Brain microvascular endothelial cell (primary cell): ENCODE data around the gene SPOPL.

Source experiments
- DNase-seq: peaks from one replicate; pipeline ENCODE4 v3.0.0-alpha.2; 2020
- H3K27ac ChIP-seq: fragments of 250-450 bp; sonication (Bioruptor Pico); 2 replicates; pipeline ENCODE4 v1.5.1; 2020; ENCODE audit warnings: mild to moderate bottlenecking, moderate library complexity
- H3K27me3 ChIP-seq: fragments of 250-450 bp; sonication (Bioruptor Pico); replicated peaks from 2 replicates; pipeline ENCODE4 v1.5.1; 2020; ENCODE audit warnings: mild to moderate bottlenecking
- H3K36me3 ChIP-seq: fragments of 250-450 bp; sonication (Bioruptor Pico); replicated peaks from 2 replicates; pipeline ENCODE4 v1.5.1; 2020; ENCODE audit warnings: mild to moderate bottlenecking
- H3K4me3 ChIP-seq: 2 replicates; pipeline ENCODE4 v1.5.1; 2011; ENCODE audit warnings: low read depth, mild to moderate bottlenecking, control low read depth, low read length, moderate library complexity
- CTCF ChIP-seq: IDR thresholded peaks from 2 replicates; pipeline ENCODE4 v1.5.1; 2011; ENCODE audit warnings: low read depth, mild to moderate bottlenecking, moderate library complexity, low read length, control low read depth, inconsistent platforms; ENCODE audit errors: missing control alignments
- in situ Hi-C: cut with HindIII; loops from 2 replicates; pipeline ENCODE4 v1.10.0; 2017; ENCODE audit warnings: low sequenced_read_pairs, low pct_ligation_motif_present

Gene SPOPL

GRCh38 chr2:138601458-138602165, 100.0 kb downstream of the SPOPL start:
- Histone ChIP-seq H3K27ac (no peak overlapping the region), H3K4me3 (no peak overlapping the region), H3K36me3 (no peaks in the 10 kb centered on the region), H3K27me3 (no peaks in the 10 kb centered on the region)
- DNase-seq = no peak
- in situ Hi-C loops = no loop called here
- TF ChIP-seq CTCF = no peak

- Histone ChIP-seq H3K36me3 (no peaks in the 10 kb centered on the region), H3K4me3 (no peak overlapping the region), H3K27ac (no peak overlapping the region), H3K27me3 (no peaks in the 10 kb centered on the region)
- TF ChIP-seq CTCF = no peak
- no peak for DNase-seq
- in situ Hi-C loops = no loop called here
These were observed 100.5 kb downstream of the SPOPL start for GRCh38 chr2:138602166-138602460.

- no peaks in the 10 kb centered on the region for H3K27me3 ChIP-seq
- no peaks in the 10 kb centered on the region for H3K36me3 ChIP-seq
- TF ChIP-seq CTCF = no peak
- no peak overlapping the region for H3K27ac ChIP-seq
- H3K4me3 ChIP-seq = no peak overlapping the region
- no peak for DNase-seq
- in situ Hi-C loops = no loop called here
These were observed 106.2 kb downstream of the SPOPL start for GRCh38 chr2:138607746-138608145.

- H3K4me3 ChIP-seq = no peak overlapping the region
- no peak for DNase-seq
- H3K27ac ChIP-seq = no peak overlapping the region
- TF ChIP-seq CTCF = no peak
- in situ Hi-C loops = no loop called here
- no peaks in the 10 kb centered on the region for H3K27me3 ChIP-seq
- no peaks in the 10 kb centered on the region for H3K36me3 ChIP-seq
These were observed 107.9 kb downstream of the SPOPL start for GRCh38 chr2:138609446-138609845.

GRCh38 chr2:138610201-138610953, 108.8 kb downstream of the SPOPL start:
- Histone ChIP-seq H3K27ac (no peak overlapping the region), H3K4me3 (no peak overlapping the region), H3K36me3 (no peaks in the 10 kb centered on the region), H3K27me3 (no peaks in the 10 kb centered on the region)
- TF ChIP-seq CTCF = no peak
- DNase-seq = no peak
- in situ Hi-C loops = no loop called here
